ENCODE results near the gene TLCD1. TPM values are rescaled to one million over a fixed set of nuclear protein-coding genes. Genes with fewer than 3 reads are reported as not detected.
A peak's percentile ranks its signal among the peaks of the same experiment; 100 is the strongest.
"Not testable (repeated sequence)": the region's sequence is repeated elsewhere in the genome, so short reads cannot be mapped to it uniquely, and the experiment has no call there.

TLCD1 gene
- total RNA-seq, 1 donor from 2014 or later = 16.2 TPM

DNA sequence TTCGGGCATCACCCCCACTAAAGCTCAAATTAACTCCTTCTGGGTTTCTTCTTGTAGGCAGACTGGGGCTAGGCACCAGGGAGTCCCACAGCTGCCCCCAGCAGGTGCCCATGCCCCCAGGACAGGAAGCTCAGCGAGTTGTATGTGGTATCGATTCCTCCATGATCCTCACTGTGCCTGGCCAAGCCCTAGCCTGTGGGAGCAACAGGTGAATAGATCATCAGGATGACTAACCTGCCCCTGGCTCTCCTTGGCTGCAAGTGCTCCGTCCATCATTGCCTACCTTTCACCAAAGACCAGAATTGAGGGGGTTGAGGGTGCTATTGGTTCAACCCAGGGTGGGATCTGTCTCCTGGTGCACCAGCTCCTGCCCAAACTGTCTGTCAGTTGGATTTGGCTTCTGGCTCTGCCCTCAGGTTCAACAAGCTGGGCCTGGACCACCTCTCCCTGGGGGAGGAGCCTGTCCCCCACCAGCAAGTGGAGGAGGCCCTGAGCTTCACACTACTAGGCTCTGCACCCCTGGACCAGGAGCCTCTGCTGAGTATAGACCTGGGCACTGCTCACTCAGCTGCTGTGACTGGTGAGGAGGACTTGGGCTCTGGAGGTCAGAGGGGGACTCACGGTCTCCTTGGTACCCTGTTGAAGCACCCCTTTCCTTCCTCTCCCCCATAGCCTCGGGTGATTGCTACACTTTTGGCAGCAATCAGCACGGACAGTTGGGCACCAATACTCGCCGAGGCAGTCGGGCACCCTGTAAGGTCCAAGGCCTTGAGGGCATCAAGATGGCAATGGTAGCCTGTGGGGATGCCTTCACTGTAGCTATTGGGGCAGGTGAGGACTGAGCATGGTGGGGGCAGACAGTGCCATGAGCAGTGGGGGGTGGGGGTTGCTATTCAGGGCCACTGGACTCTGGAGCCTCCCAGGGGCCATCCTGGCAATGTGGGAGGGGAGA lies 14.6 kb upstream of the TLCD1 start:
- H3K27ac ChIP-seq = no peak overlapping the region
- DNase-seq = no peak

GRCh38 chr17:28738680-28739384 lies 12.8 kb upstream of the TLCD1 start:
- Histone ChIP-seq H3K9me3 (no peaks in the 10 kb centered on the region), H3K4me3 (no peak overlapping the region), H3K27me3 (no peaks in the 10 kb centered on the region), H3K27ac (no peak overlapping the region), H3K36me3 (no peaks in the 10 kb centered on the region), H3K4me1 (peaks cover 13% of the 10 kb centered on the region)
- ATAC-seq (no peak), DNase-seq (no peak)
- TF ChIP-seq CTCF (IDR thresholded peaks at IDR 0.05) = no peak
- intact Hi-C loops (cut with DNase I) = no loop called here

More for the DNA sequence above, 14.6 kb upstream of the TLCD1 start:
- Histone ChIP-seq H3K4me1 (peaks cover 15% of the 10 kb centered on the region), H3K9me3 (no peaks in the 10 kb centered on the region), H3K27me3 (no peaks in the 10 kb centered on the region), H3K36me3 (no peaks in the 10 kb centered on the region), H3K4me3 (no peak overlapping the region)
- no peak for TF ChIP-seq CTCF (IDR thresholded peaks at IDR 0.05)
- intact Hi-C loops (cut with DNase I) = no loop called here
- no peak for ATAC-seq

DNA sequence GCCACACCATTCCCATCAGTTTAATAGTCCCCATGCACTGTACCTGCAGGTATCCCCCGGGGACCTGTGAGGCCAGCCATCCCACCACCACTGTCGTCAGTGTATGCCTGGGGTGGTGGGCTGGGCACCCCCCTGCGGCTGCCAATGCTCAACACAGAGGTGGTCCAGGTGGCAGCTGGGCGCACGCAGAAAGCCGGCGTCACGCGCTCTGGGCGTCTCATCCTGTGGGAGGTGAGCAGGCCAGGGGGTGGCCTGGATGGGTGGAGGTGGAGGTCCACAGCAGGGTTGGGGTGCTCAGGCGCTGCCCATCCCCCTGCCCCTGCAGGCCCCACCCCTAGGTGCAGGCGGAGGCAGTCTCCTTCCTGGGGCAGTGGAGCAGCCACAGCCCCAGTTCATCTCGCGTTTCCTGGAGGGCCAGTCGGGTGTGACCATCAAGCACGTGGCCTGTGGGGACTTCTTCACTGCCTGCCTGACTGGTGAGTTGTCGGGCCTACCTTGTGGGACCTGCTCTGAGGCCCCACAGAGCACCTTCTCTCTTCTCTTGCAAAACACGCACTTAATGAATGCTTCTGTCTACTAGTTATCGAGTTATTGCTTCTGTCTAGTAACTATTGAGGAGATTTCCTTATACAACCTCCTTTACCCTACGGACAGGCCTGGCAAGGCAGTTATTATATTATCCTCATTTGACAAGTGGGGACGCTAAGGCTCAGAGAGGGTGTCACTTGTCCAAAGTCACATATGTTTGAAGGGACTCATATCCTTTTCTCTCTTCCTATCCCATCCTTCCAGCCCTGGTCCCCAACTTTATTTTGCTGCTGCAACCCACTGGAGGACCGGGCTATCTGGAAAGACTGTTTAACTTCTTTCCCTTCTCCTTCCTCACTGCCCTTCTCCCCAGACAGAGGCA lies 12.0 kb upstream of the TLCD1 start:
- no peak overlapping the region for H3K4me3 ChIP-seq
- H3K4me1 ChIP-seq = peaks cover 11% of the 10 kb centered on the region
- no peaks in the 10 kb centered on the region for H3K27me3 ChIP-seq
- TF ChIP-seq CTCF (IDR thresholded peaks at IDR 0.05) = no peak
- no peaks in the 10 kb centered on the region for H3K36me3 ChIP-seq
- intact Hi-C loops (cut with DNase I) = no loop called here
- DNase-seq (no peak), ATAC-seq (peak; percentile 6)
- no peaks in the 10 kb centered on the region for H3K9me3 ChIP-seq
- no peak overlapping the region for H3K27ac ChIP-seq

- ATAC-seq = no peak
- no peak for TF ChIP-seq CTCF (IDR thresholded peaks at IDR 0.05)
- Histone ChIP-seq H3K4me3 (no peak overlapping the region), H3K36me3 (no peaks in the 10 kb centered on the region), H3K27me3 (no peaks in the 10 kb centered on the region), H3K9me3 (no peaks in the 10 kb centered on the region), H3K4me1 (peaks cover 4% of the 10 kb centered on the region), H3K27ac (no peak overlapping the region)
- DNase-seq = no peak
- intact Hi-C loops (cut with DNase I) = no loop called here
Measured at GRCh38 chr17:28737316-28737715, 11.3 kb upstream of the TLCD1 start.

- H3K4me3 ChIP-seq; intact Hi-C loops (cut with DNase I); H3K4me1 ChIP-seq; ATAC-seq; H3K27ac ChIP-seq; H3K9me3 ChIP-seq; H3K27me3 ChIP-seq; DNase-seq; H3K36me3 ChIP-seq: not testable (repeated sequence)
Measured at GRCh38 chr17:28735913-28736769, 10.1 kb upstream of the TLCD1 start.
